ENCODE measurements around the gene SULT4A1. TPM values are rescaled to one million over a fixed set of nuclear protein-coding genes. Genes with fewer than 3 reads are reported as not detected.

Gene SULT4A1
- total RNA-seq, 4 donors from 2014 or later = 2.1 TPM; not detected in 3

- no peak overlapping the region for H3K27ac ChIP-seq
- no peak for TF ChIP-seq POLR2A (IDR thresholded peaks at IDR 0.05)
- no peak for TF ChIP-seq CTCF (IDR thresholded peaks at IDR 0.05)
- no peaks in the 10 kb centered on the region for H3K36me3 ChIP-seq
- H3K4me1 ChIP-seq = no peaks in the 10 kb centered on the region
- H3K9me3 ChIP-seq = no peaks in the 10 kb centered on the region
- intact Hi-C loops (cut with DNase I; ENCODE audit: low total_unique reads) = no loop called here
- DNase-seq = no peak
- H3K27me3 ChIP-seq = no peaks in the 10 kb centered on the region
- no peak overlapping the region for H3K4me3 ChIP-seq
Measured at GRCh38 chr22:43819931-43820640, 42.2 kb downstream of the SULT4A1 start.

GRCh38 chr22:43819421-43819921, 42.8 kb downstream of the SULT4A1 start:
- DNase-seq = no peak
- no peaks in the 10 kb centered on the region for H3K4me1 ChIP-seq
- no peaks in the 10 kb centered on the region for H3K9me3 ChIP-seq
- H3K4me3 ChIP-seq = no peak overlapping the region
- H3K27me3 ChIP-seq = no peaks in the 10 kb centered on the region
- no peak for TF ChIP-seq CTCF (IDR thresholded peaks at IDR 0.05)
- TF ChIP-seq POLR2A (IDR thresholded peaks at IDR 0.05) = no peak
- no peaks in the 10 kb centered on the region for H3K36me3 ChIP-seq
- H3K27ac ChIP-seq = no peak overlapping the region
- intact Hi-C loops (cut with DNase I; ENCODE audit: low total_unique reads) = no loop called here

- Histone ChIP-seq H3K4me1 (no peaks in the 10 kb centered on the region), H3K27me3 (no peaks in the 10 kb centered on the region), H3K9me3 (no peaks in the 10 kb centered on the region), H3K4me3 (no peak overlapping the region), H3K36me3 (no peaks in the 10 kb centered on the region), H3K27ac (no peak overlapping the region)
- intact Hi-C loops (cut with DNase I; ENCODE audit: low total_unique reads) = no loop called here
- TF ChIP-seq CTCF (IDR thresholded peaks at IDR 0.05) (no peak), POLR2A (IDR thresholded peaks at IDR 0.05) (no peak)
- no peak for DNase-seq
Measured at GRCh38 chr22:43818981-43819380, 43.3 kb downstream of the SULT4A1 start.

- no peak overlapping the region for H3K27ac ChIP-seq
Measured at GRCh38 chr22:43817402-43817801, 44.9 kb downstream of the SULT4A1 start.

More at GRCh38 chr22:43817402-43817801, 44.9 kb downstream of the SULT4A1 start:
- Histone ChIP-seq H3K9me3 (no peaks in the 10 kb centered on the region), H3K36me3 (no peaks in the 10 kb centered on the region), H3K27me3 (no peaks in the 10 kb centered on the region), H3K4me3 (no peak overlapping the region), H3K4me1 (peaks cover 0 to 4% of the 10 kb centered on the region in 2 donors)
- no peak for TF ChIP-seq POLR2A (IDR thresholded peaks at IDR 0.05)
- no peak for TF ChIP-seq CTCF (IDR thresholded peaks at IDR 0.05)
- intact Hi-C loops (cut with DNase I; ENCODE audit: low total_unique reads) = no loop called here
- no peak for DNase-seq
